Measurements from ENCODE around the gene INSYN2B.

The INSYN2B gene

GRCh38 chr5:169974121-169974770, 6.0 kb downstream of the INSYN2B start:
- Histone ChIP-seq H3K27me3 (ENCODE audit: insufficient read depth, insufficient read length) (no peaks in the 10 kb centered on the region), H3K4me3 (ENCODE audit: insufficient read length, low read depth) (no peak overlapping the region), H3K9ac (ENCODE audit: insufficient read length, low read depth) (no peak overlapping the region), H3K4me1 (ENCODE audit: insufficient read depth, insufficient read length) (no peaks in the 10 kb centered on the region), H3K9me3 (ENCODE audit: insufficient read depth, low read length) (no peaks in the 10 kb centered on the region), H3K36me3 (ENCODE audit: insufficient read depth, insufficient read length, low read length) (no peaks in the 10 kb centered on the region)
- TF ChIP-seq SUZ12 (IDR thresholded peaks at IDR 0.05; ENCODE audit: extremely low read depth, insufficient read depth, insufficient read length) = no peak
- TF ChIP-seq ZNF274 (IDR thresholded peaks at IDR 0.05; ENCODE audit: low read depth, low read length) = no peak
- TF ChIP-seq YY1 (IDR thresholded peaks at IDR 0.05; ENCODE audit: insufficient read depth, insufficient read length) = no peak
- DNase-seq (ENCODE audit: low read depth, low spot score) = no peak

GRCh38 chr5:169973056-169973455, 7.2 kb downstream of the INSYN2B start:
- Histone ChIP-seq H3K9me3 (ENCODE audit: insufficient read depth, low read length) (no peaks in the 10 kb centered on the region), H3K4me1 (ENCODE audit: insufficient read depth, insufficient read length) (no peaks in the 10 kb centered on the region), H3K9ac (ENCODE audit: insufficient read length, low read depth) (no peak overlapping the region), H3K36me3 (ENCODE audit: insufficient read depth, insufficient read length, low read length) (no peaks in the 10 kb centered on the region), H3K27me3 (ENCODE audit: insufficient read depth, insufficient read length) (no peaks in the 10 kb centered on the region), H3K4me3 (ENCODE audit: insufficient read length, low read depth) (no peak overlapping the region)
- TF ChIP-seq ZNF274 (IDR thresholded peaks at IDR 0.05; ENCODE audit: low read depth, low read length) (no peak), SUZ12 (IDR thresholded peaks at IDR 0.05; ENCODE audit: extremely low read depth, insufficient read depth, insufficient read length) (no peak), YY1 (IDR thresholded peaks at IDR 0.05; ENCODE audit: insufficient read depth, insufficient read length) (no peak)
- DNase-seq (ENCODE audit: low read depth, low spot score) = no peak

GRCh38 chr5:169971780-169972179, 8.5 kb downstream of the INSYN2B start:
- H3K36me3 ChIP-seq (ENCODE audit: insufficient read depth, insufficient read length, low read length) = no peaks in the 10 kb centered on the region
- no peaks in the 10 kb centered on the region for H3K9me3 ChIP-seq (ENCODE audit: insufficient read depth, low read length)
- H3K4me1 ChIP-seq (ENCODE audit: insufficient read depth, insufficient read length) = no peaks in the 10 kb centered on the region
- no peak for DNase-seq (ENCODE audit: low read depth, low spot score)
- no peak overlapping the region for H3K9ac ChIP-seq (ENCODE audit: insufficient read length, low read depth)
- no peaks in the 10 kb centered on the region for H3K27me3 ChIP-seq (ENCODE audit: insufficient read depth, insufficient read length)
- H3K4me3 ChIP-seq (ENCODE audit: insufficient read length, low read depth) = no peak overlapping the region
- TF ChIP-seq SUZ12 (IDR thresholded peaks at IDR 0.05; ENCODE audit: extremely low read depth, insufficient read depth, insufficient read length) (no peak), YY1 (IDR thresholded peaks at IDR 0.05; ENCODE audit: insufficient read depth, insufficient read length) (no peak), ZNF274 (IDR thresholded peaks at IDR 0.05; ENCODE audit: low read depth, low read length) (no peak)

- Histone ChIP-seq H3K9me3 (ENCODE audit: insufficient read depth, low read length) (no peaks in the 10 kb centered on the region), H3K9ac (ENCODE audit: insufficient read length, low read depth) (no peak overlapping the region), H3K36me3 (ENCODE audit: insufficient read depth, insufficient read length, low read length) (no peaks in the 10 kb centered on the region), H3K4me3 (ENCODE audit: insufficient read length, low read depth) (no peak overlapping the region), H3K4me1 (ENCODE audit: insufficient read depth, insufficient read length) (no peaks in the 10 kb centered on the region), H3K27me3 (ENCODE audit: insufficient read depth, insufficient read length) (no peaks in the 10 kb centered on the region)
- DNase-seq (ENCODE audit: low read depth, low spot score) = no peak
- TF ChIP-seq ZNF274 (IDR thresholded peaks at IDR 0.05; ENCODE audit: low read depth, low read length) = no peak
Measured at GRCh38 chr5:169970911-169971765, 9.2 kb downstream of the INSYN2B start.

- H3K4me1 ChIP-seq (ENCODE audit: insufficient read depth, insufficient read length) = no peaks in the 10 kb centered on the region
- TF ChIP-seq ZNF274 (IDR thresholded peaks at IDR 0.05; ENCODE audit: low read depth, low read length) (no peak), YY1 (IDR thresholded peaks at IDR 0.05; ENCODE audit: insufficient read depth, insufficient read length) (no peak), SUZ12 (IDR thresholded peaks at IDR 0.05; ENCODE audit: extremely low read depth, insufficient read depth, insufficient read length) (no peak)
- H3K9ac ChIP-seq (ENCODE audit: insufficient read length, low read depth) = no peak overlapping the region
Measured at GRCh38 chr5:169970339-169970738, 10.0 kb downstream of the INSYN2B start.

GRCh38 chr5:169964246-169964645, 16.0 kb downstream of the INSYN2B start:
- Histone ChIP-seq H3K9me3 (ENCODE audit: insufficient read depth, low read length) (no peaks in the 10 kb centered on the region), H3K4me3 (ENCODE audit: insufficient read length, low read depth) (no peak overlapping the region), H3K27me3 (ENCODE audit: insufficient read depth, insufficient read length) (no peaks in the 10 kb centered on the region), H3K4me1 (ENCODE audit: insufficient read depth, insufficient read length) (peaks cover 4% of the 10 kb centered on the region), H3K36me3 (ENCODE audit: insufficient read depth, insufficient read length, low read length) (no peaks in the 10 kb centered on the region), H3K9ac (ENCODE audit: insufficient read length, low read depth) (no peak overlapping the region)
- no peak for TF ChIP-seq SUZ12 (IDR thresholded peaks at IDR 0.05; ENCODE audit: extremely low read depth, insufficient read depth, insufficient read length)
- TF ChIP-seq YY1 (IDR thresholded peaks at IDR 0.05; ENCODE audit: insufficient read depth, insufficient read length) = no peak
- no peak for TF ChIP-seq ZNF274 (IDR thresholded peaks at IDR 0.05; ENCODE audit: low read depth, low read length)
- DNase-seq (ENCODE audit: low read depth, low spot score) = no peak

More at GRCh38 chr5:169970339-169970738, 10.0 kb downstream of the INSYN2B start:
- Histone ChIP-seq H3K27me3 (ENCODE audit: insufficient read depth, insufficient read length) (no peaks in the 10 kb centered on the region), H3K36me3 (ENCODE audit: insufficient read depth, insufficient read length, low read length) (no peaks in the 10 kb centered on the region), H3K4me3 (ENCODE audit: insufficient read length, low read depth) (no peak overlapping the region), H3K9me3 (ENCODE audit: insufficient read depth, low read length) (no peaks in the 10 kb centered on the region)
- no peak for DNase-seq (ENCODE audit: low read depth, low spot score)

- H3K36me3 ChIP-seq (ENCODE audit: insufficient read depth, insufficient read length, low read length) = no peaks in the 10 kb centered on the region
- no peak overlapping the region for H3K9ac ChIP-seq (ENCODE audit: insufficient read length, low read depth)
- no peak overlapping the region for H3K4me3 ChIP-seq (ENCODE audit: insufficient read length, low read depth)
- H3K27me3 ChIP-seq (ENCODE audit: insufficient read depth, insufficient read length) = no peaks in the 10 kb centered on the region
- no peak for DNase-seq (ENCODE audit: low read depth, low spot score)
- H3K9me3 ChIP-seq (ENCODE audit: insufficient read depth, low read length) = no peaks in the 10 kb centered on the region
- no peak for TF ChIP-seq ZNF274 (IDR thresholded peaks at IDR 0.05; ENCODE audit: low read depth, low read length)
- no peak for TF ChIP-seq SUZ12 (IDR thresholded peaks at IDR 0.05; ENCODE audit: extremely low read depth, insufficient read depth, insufficient read length)
- TF ChIP-seq YY1 (IDR thresholded peaks at IDR 0.05; ENCODE audit: insufficient read depth, insufficient read length) = no peak
- H3K4me1 ChIP-seq (ENCODE audit: insufficient read depth, insufficient read length) = peaks cover 4% of the 10 kb centered on the region
Measured at GRCh38 chr5:169960659-169961058, 19.6 kb downstream of the INSYN2B start.

All from NT2/D1 (cell line).